GM21360 (cell line): ENCODE data around the gene ARRDC2.
"Not testable (repeated sequence)": the region's sequence is repeated elsewhere in the genome, so short reads cannot be mapped to it uniquely, and the experiment has no call there.

ENCODE experiments used
- ATAC-seq: cut with Tn5 transposase; IDR thresholded peaks from one replicate; pipeline ENCODE4 v1.9.1; 2021; ENCODE audit warnings: mild to moderate bottlenecking, moderate library complexity; ENCODE audit not compliant: unreplicated experiment

The ARRDC2 gene

DNA sequence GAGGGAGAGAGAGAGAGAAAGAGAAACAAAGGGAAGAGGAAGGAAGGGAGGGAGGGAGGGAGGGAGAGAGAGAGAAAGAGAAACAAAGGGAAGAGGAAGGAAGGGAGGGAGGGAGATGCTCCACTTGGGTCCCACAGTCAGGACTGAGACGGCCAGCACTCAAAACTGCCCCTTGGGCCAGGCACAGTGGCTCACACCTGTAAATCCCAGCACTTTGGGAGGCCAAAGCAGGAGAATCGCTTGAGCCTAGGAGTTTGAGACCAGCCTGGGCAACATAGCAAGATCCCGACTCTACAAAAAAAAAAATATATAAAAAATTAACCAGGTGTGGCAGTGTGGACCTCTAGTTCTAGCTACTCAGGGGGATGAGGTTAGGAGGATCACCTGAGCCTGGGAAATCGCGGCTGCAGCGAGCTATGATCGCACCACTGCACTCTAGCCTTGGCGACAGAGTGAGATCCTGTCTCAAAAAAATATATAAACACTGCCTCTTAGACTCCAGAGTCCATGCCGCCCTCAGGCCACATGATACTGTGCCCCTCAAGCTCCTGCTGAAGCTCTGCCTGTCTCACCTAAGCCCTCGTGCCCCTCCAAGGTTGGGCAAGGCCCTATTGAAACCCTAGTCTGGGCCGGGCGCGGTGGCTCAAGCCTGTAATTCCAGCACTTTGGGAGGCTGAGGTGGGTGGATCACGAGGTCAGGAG, 8.4 kb downstream of the ARRDC2 start:
- ATAC-seq, result no peak

GRCh38 chr19:18017275-18018083, 9.5 kb downstream of the ARRDC2 start:
- ATAC-seq, result no peak

GRCh38 chr19:18020212-18021085, 12.5 kb downstream of the ARRDC2 start:
- no peak for ATAC-seq

GRCh38 chr19:18021121-18021755, 13.3 kb downstream of the ARRDC2 start:
- ATAC-seq, result no peak

DNA sequence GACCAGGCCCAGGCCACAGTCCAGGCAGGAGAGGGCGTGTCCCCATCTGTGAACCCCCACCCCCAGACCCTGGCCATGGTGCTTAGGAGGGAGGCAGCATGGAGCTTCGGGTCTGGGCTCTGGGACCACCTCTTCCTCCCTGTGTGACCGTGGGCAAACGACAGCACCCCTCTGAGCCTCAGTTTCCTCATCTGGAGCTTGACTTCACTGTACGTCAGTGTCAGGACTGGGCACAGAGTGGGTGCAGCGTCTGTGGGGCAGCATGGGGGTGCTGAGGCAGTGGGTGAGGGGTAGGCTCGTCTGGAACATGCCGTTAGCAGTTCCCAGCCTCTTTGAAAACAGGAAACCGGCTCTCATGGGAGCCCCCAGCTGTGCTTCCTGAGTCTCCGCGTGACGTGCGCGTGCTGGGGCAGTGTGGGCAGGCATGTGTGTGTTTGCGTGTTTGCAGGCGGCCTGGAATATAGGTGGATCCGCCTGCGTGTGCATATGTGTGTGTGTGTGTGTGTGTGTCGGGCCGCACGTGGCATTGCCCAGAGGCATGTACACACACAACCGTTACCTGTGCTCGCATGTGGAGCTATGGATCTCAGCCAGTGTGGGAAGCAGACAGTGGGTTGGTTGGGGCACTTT, 15.8 kb downstream of the ARRDC2 start:
- ATAC-seq, result no peak

DNA sequence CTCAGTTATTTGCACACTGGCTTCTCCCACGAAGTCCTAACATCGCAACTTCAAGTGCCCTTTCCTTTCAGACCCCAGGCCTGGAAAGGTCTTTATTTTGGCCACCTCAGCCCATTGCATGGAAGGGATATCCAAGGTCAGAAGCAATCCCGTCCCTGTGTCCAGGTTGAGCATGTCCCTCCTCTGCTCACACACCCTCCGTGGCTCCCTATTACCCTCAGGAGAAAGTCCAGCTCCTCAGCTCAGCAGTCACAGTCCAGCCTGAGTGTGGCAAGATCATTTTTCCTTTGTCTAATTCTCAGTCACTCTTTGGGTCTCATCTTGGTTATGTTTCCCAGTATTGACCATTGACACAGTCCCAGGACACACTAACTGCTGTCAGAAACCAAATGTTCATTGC, 19.2 kb downstream of the ARRDC2 start:
- no peak for ATAC-seq

DNA sequence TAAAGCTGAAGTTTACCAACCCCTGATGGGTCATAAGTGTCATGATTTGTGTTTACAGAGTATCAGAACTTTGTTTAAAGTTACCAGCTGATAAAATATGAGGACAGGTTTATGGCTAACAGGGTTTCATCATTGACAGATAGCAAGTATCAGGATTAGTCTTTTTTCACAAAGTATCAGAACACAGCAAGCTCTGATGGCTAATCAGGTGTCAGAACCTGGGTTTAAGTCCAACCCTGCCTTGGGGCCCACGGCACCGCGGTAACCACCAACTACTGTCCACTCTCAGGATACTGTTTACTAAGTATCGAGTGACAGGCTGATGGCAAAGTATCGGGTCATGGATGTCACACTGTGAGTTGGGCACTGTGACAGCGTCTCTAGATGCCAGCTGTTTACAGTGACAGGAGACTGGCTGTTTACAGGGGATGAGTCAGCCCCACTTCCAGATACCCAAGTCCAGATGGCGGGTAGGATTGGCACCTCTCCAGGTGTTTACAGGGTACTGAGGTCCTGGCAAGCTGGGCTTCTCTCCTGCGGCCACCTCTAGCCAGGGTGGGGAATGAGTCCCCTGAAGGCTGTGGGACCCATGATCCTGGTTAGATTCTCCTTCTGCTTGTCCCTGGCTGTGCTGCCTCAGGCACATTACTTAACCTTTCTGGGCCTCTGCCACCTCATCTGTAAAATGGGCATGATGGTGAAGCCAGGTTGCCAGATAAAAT, 21.8 kb downstream of the ARRDC2 start:
- ATAC-seq, result no peak

DNA sequence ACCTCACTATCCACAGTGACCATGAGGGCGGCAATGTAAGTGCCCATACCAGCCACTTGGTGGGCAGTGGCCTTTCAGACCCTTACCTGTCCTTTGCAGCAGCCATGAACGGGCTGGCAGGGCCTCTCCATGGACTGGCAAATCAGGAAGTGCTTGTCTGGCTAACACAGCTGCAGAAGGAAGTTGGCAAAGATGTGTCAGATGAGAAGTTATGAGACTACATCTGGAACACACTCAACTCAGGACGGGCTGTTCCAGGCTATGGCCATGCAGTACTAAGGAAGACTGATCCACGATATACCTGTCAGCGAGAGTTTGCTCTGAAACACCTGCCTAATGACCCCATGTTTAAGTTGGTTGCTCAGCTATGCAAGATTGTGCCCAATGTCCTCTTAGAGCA, 23.4 kb downstream of the ARRDC2 start:
- not testable (repeated sequence) for ATAC-seq

DNA sequence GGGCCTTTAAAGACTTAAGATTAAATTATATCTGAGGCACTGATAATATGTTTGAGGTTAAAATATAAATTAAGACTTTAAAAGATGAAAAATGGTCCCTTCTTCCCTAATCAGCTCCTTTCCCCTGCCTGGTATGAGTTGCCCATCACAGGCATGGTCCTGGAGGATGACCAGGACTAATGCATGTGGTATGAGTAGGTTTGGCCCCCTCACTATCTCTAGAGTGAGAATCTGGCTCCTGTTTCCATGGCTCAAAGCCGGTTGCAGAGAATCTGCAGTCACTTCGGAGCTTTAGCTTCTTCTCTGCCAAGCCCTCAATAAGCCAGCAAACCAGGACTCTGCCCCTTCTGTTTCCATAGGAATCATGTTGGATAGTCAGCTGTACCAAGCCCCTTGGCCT, 24.1 kb downstream of the ARRDC2 start:
- ATAC-seq, result not testable (repeated sequence)

DNA sequence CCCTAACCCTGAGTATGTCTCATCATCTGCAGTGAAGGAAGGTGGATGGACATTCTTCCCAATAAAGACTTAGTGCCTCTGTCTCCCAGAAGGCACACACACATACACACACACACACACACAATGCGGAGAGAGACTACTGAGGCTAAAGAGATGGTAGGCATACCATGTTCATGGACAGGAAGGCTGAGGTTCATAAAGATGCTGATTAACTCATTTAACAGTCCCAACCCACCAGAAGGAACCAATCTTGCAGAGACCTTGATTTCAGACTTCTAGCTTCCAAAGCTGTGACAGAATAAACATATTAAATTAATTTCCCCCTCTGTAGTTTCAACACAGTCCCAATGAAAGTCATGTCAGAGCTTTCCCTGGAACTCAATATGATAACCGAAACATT, 33.1 kb downstream of the ARRDC2 start:
- ATAC-seq, result no peak

DNA sequence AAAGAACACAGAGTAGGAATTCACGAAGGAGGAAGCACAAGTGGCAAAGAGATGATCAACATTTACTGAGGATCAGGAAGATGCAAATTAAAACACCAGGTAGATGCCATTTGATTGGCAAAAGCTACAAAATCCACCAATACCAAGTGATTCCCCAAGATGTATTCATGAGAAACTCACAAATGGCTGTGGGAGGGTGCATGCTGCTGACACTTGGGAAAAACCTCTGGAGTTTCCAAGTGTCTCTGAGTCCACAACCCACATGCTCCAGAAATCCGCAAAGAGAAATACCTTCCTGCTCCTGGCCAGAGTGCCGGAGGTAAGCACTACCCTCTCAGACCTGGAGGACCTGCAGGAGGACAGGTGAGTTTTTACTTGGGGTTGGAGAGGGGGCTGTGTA, 35.7 kb downstream of the ARRDC2 start:
- no peak for ATAC-seq

GRCh38 chr19:18044825-18045304, 36.9 kb downstream of the ARRDC2 start:
- ATAC-seq, result peak; percentile 83

GRCh38 chr19:18045307-18046050, 37.5 kb downstream of the ARRDC2 start:
- ATAC-seq, result peak; percentile 5

DNA sequence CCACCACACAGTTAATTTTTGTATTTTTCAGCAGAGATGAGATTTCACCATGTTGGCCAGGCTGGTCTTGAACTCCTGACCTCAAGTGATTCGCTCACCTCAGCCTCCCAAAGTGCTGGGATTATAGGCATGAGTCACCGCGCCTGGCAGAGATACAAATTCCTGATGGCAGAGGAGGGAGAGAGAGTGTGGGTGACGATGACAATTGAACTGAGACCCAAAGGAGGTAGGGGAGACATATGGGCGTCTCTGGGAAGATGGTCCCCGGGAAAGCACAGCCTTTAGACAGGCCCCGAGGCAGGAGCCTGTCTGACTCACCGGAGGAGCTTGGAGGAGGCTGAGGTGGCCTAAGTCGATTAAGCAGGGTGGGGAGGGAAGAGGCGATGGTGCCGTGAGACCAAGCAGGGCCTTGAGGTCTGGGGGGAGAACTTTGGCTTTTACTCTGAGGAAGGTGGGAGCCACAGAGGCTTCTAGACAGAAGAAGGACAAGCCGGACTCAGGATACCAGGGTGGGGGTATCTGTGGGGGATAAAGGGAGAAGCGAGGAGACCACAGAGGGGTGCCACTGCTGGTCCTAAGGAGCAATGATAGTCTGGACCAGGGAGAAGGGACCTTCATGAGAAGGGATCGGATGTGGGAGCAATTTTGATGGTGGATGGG, 38.2 kb downstream of the ARRDC2 start:
- no peak for ATAC-seq

- no peak for ATAC-seq
Observed at GRCh38 chr19:18049385-18049784, 41.4 kb downstream of the ARRDC2 start.

DNA sequence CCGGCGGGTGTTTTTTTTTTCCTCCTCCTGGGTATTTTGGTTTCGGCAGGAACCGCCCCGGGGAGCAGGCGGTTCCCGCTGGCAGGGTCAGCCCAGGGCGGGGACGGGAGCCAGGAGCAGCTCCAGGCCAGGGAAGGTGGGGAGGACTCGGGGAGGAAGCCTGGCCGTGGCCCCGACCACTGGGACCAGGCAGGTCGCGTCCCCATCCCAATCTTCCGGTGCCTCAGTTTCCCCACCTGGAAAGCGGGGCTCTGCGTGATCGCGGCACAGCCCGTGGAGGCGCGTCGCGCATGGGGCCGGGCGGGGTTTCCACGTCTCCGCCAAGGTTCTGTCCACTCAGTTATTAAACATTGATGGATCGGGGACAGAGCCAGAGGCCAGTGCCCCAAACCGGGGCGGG, 43.9 kb downstream of the ARRDC2 start:
- ATAC-seq, result no peak

DNA sequence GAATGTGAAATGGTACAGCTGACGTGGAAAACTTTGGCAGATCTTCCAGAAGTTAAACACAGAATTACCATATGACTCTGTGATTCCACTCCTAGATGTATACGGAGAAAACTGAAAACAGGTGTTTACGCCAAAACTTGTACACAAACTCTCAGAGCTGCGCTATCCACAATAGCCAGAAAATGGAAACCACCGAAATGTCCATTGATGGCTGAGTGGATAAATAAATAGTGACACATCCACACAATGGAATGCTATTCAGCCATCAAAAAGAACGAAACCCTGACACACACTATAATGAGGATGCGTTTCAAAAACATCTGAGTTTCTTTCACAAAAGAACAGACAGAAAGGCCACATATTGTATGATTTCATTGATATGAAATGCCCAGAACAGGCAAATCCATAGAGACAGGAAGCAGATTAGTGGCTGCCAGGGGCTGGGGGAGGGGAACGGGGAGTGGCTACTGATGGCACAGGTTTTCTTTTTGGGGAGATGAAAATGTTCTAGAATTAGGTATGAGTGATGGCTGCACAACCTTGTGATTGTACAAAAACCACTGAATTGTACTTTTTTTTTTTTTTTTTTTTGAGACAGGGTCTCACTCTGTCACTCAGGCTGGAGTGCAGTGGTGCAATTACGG, 45.7 kb downstream of the ARRDC2 start:
- no peak for ATAC-seq

GRCh38 chr19:18055967-18056366, 48.0 kb downstream of the ARRDC2 start:
- ATAC-seq, result no peak
